Body of pancreas (tissue), 4 donors: ENCODE measurements around the gene ABI2.

ENCODE experiments used
- POLR2A ChIP-seq, 3 donors: fragments of 450-650 bp; IDR thresholded peaks; one replicate each; pipeline ENCODE4 v1.6.1; 2016; ENCODE audit warnings: antibody characterized with exemption in 3 of 3, mild to moderate bottlenecking in 2 of 3
- TF ChIP-seq, protein P1 (sequence below), 7 experiments: fragments of 450-650 bp in 4 of 7; fragments of 200-600 bp in 3 of 7; sonication (generic) in 3 of 7; IDR thresholded peaks; one replicate each; pipeline ENCODE4 v1.5.1; 2016 to 2019; ENCODE audit warnings: antibody characterized with exemption in 7 of 7

DNA sequence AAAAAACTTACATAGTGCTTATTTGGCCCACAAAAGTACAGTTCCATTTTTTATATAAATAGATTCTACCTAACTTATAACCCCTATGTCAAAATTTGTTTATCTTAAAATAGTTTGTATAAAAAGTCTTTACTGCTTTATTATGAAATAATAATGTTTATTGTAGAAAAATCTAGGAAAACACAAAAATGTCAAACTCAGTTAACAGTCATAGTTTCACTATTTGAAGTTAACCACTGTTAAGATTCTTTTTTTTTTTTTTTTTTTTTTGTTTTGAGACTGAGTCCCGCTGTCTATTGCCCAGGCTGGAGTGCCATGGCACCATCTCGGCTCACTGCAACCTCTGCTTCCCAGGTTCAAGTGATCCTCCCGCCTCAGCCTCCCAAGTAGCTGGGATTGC is 26.5 kb upstream of the ABI2 start:
- TF ChIP-seq, protein P1, sequence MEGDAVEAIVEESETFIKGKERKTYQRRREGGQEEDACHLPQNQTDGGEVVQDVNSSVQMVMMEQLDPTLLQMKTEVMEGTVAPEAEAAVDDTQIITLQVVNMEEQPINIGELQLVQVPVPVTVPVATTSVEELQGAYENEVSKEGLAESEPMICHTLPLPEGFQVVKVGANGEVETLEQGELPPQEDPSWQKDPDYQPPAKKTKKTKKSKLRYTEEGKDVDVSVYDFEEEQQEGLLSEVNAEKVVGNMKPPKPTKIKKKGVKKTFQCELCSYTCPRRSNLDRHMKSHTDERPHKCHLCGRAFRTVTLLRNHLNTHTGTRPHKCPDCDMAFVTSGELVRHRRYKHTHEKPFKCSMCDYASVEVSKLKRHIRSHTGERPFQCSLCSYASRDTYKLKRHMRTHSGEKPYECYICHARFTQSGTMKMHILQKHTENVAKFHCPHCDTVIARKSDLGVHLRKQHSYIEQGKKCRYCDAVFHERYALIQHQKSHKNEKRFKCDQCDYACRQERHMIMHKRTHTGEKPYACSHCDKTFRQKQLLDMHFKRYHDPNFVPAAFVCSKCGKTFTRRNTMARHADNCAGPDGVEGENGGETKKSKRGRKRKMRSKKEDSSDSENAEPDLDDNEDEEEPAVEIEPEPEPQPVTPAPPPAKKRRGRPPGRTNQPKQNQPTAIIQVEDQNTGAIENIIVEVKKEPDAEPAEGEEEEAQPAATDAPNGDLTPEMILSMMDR (IDR thresholded peaks at IDR 0.05) = no peak
- TF ChIP-seq POLR2A (IDR thresholded peaks at IDR 0.05) = no peak
